ENCODE data around the gene PID1.
A peak's percentile ranks its signal among the peaks of the same experiment; 100 is the strongest.
"Not testable (repeated sequence)": the region's sequence is repeated elsewhere in the genome, so short reads cannot be mapped to it uniquely, and the experiment has no call there.

Gene PID1

GRCh38 chr2:229111744-229112143 lies 159.3 kb downstream of the PID1 start:
- no peak for DNase-seq (ENCODE audit: low read depth, low spot score)

DNA sequence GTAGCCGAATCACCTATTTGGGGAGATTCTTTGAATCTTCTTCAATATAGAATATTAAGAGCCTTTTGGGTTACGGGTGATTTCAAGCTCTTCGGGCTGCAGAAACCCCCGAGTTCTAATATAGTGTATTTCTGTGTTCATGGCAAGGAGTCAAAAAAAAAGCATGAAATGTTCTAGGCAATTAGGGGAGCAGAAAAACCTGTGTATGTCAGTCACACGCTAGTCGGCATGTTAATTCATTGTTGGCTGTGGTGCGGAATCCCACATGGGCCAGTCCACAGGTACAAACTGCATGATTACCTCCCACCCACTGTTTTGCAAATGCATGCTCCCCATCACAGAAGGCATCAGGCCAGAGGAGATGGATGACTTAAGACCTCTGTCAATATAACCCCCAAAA lies 161.9 kb downstream of the PID1 start:
- DNase-seq (ENCODE audit: low read depth, low spot score), result no peak

DNA sequence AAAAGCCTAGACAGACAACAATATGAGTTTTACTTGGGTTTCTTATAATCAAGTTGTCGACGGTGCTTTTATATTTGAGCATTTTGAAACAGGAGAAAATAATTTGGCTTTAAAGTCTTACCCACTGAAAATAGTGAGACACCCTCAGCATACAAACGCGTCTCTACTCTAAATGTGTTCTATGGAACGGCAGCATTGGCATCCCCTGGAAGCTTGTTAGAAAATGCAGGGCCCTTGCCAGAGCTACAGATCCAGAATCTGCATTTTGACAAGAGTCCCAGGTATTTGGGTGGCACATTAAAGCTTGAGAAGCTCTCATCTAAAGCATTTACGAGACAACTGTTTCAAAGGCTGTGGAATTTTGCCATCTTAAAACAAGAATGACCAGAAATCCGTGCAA lies 163.5 kb downstream of the PID1 start:
- no peak for DNase-seq (ENCODE audit: low read depth, low spot score)

GRCh38 chr2:229104974-229105387 lies 166.1 kb downstream of the PID1 start:
- DNase-seq (ENCODE audit: low read depth, low spot score), result no peak

DNA sequence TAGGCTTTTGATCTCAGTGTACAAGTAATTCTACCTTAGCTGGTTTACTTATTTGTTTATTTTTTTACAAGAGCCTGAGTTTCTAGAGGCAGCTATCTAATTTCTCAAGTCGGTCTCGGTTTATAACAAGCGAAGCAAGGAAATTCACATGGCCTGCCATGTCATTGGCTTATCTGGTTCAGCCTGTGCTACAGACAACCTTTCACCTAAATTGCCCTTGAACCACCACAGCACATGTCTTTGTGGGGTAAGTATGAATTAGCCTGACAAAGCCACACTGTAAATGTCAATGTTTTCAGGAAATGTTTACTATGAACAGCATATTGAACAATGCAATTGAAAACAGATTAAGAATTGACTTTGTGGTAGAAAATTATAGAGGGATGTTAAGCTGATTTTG lies 167.1 kb downstream of the PID1 start:
- DNase-seq (ENCODE audit: low read depth, low spot score), result no peak

- no peak for DNase-seq (ENCODE audit: low read depth, low spot score)
Observed at GRCh38 chr2:229101314-229101713, 169.8 kb downstream of the PID1 start.

- DNase-seq (ENCODE audit: low read depth, low spot score), result no peak
Observed at GRCh38 chr2:229099231-229099630, 171.9 kb downstream of the PID1 start.

GRCh38 chr2:229098801-229099200 lies 172.3 kb downstream of the PID1 start:
- no peak for DNase-seq (ENCODE audit: low read depth, low spot score)

DNA sequence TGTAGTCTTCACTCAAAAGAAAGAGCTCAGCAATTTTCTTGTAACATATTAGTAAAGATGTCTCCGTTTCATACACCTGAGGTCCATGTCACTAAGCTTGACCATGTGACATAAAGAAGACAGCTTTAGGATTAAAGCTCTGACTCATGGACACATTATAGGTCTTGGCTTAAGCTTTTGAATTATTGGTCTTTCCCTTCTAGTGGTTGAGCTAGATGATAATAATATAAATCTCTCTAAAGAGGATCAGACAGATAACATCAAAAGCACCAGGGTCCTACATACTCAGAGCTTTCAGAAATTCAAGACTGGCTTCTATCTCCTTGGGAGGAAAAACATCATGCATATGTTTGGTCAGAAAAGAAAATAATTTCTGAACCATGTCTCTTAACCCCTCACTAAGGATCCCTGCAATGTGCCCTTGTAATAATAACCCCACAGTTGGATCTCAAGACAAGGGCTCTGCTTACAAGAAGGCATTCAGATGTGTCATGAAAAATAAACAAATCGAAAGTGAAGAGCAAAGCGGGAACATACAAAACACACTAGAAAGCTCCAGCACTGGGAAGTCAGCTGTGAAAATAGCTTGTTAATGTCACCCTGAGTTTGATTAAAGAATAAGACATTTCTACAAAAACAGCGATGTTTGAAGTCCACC lies 174.5 kb downstream of the PID1 start:
- DNase-seq (ENCODE audit: low read depth, low spot score), result no peak

DNA sequence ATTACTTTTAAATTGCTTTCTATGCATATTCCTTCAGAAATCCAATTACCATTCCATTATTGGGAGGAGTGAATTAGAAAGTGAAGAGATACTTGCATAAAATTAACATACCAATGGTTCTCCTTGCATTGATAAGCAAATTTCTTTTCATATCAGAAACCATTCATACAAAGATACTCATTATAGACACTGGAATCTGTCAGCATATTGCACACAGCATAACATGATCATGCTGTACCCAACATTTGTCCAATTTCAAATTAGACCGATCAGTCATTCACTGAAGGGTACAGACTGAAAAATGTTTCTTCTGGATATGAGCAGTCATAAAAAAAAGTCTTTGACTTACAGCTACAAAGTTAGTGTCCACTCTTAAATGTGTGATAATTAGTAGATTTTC lies 175.6 kb downstream of the PID1 start:
- no peak for DNase-seq (ENCODE audit: low read depth, low spot score)

- no peak for DNase-seq (ENCODE audit: low read depth, low spot score)
Observed at GRCh38 chr2:229090225-229090624, 180.9 kb downstream of the PID1 start.

- DNase-seq (ENCODE audit: low read depth, low spot score), result no peak
Observed at GRCh38 chr2:229089776-229090175, 181.3 kb downstream of the PID1 start.

- DNase-seq (ENCODE audit: low read depth, low spot score), result no peak
Observed at GRCh38 chr2:229088966-229089700, 182.0 kb downstream of the PID1 start.

GRCh38 chr2:229088517-229088913 lies 182.6 kb downstream of the PID1 start:
- no peak for DNase-seq (ENCODE audit: low read depth, low spot score)

- DNase-seq (ENCODE audit: low read depth, low spot score), result peak; percentile 3
Observed at GRCh38 chr2:229087843-229088516, 183.1 kb downstream of the PID1 start.

DNA sequence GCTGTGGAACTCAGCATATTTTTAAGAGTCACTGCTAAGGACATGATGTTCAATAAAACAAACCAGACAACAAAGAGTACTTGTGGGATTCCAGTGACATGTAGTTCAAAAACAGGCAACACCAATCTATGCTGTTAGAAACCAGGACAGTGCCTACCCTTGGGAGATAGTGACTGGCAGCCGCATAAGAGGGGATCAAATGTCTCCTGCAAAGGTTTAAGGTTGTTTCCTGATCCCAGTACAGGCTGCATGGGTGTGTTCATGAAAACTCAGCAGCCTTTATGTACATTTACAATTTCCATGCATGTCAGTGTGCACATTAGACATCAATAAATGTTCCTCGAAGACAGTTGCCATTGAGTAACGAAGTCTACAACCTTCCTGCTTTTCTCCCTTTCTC lies 183.8 kb downstream of the PID1 start:
- no peak for DNase-seq (ENCODE audit: low read depth, low spot score)

DNA sequence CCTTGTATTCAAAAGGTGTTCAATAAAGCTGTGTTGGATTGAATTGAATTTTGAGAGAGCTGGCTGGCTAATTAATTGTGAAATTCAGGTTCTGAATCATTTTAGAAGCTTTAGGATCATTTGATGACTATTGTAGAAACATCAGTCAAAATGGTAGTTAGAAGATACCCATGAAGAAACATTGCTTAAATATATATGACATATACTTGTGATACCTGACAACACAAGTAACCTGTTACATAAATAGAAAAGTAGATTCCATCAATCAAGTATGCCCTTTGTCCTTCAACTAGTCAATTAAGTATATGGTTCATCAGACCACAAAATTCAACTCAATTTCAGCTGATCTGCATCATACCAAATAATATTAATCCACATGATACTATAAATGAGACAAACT lies 185.6 kb downstream of the PID1 start:
- DNase-seq (ENCODE audit: low read depth, low spot score), result no peak

DNA sequence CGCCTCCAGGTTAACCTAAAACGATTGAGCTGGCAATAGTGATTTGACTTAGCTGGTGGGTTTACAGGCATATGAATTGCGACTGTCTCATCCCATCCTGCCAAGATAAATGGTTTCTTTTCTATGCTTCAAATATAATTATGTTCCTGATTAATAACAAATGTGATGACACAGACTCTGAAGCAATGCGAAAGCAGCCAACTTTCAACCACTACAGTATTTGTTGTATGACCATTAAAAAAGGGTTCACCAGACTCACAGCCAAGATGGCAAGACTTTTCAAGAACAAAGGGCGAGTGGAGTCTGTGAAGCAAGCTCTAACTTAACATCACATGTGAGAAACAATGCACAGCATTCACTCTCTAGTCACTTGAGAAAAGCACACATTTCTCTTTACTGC lies 186.6 kb downstream of the PID1 start:
- no peak for DNase-seq (ENCODE audit: low read depth, low spot score)

DNA sequence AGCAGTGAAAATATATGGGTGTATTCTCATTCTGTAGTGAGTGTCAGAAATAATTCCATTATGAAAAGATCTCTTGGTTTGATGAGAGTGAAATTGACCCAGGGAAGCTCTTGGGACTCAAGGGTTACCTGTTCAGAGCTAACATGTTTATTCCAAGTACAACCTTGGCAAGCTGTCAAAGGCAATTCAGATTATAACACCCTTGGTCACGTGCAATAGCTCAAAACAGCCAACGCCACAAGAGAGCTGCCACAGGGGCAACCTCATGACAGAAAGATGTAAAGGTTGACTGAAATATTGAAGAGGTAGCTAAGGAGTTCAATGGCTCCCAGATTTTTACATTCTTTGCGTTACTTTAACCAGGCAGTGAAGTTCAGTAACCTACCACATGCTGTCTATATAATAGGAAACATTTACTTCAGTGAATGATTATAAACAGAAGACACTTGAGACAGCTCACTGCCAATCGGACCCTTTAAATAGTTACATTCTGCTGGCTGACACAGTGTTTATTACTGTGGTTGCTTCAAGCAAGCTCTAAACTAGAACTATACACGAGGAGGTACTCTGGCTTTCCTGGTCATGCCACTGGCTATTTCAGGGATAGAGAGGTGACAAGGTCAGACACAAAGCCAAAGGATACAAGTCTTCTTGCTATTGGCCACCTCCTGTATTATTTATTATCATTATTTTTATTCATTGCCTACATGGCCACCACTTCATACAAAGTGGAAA lies 187.3 kb downstream of the PID1 start:
- DNase-seq (ENCODE audit: low read depth, low spot score), result no peak

- DNase-seq (ENCODE audit: low read depth, low spot score), result no peak
Observed at GRCh38 chr2:229081411-229081810, 189.7 kb downstream of the PID1 start.

DNA sequence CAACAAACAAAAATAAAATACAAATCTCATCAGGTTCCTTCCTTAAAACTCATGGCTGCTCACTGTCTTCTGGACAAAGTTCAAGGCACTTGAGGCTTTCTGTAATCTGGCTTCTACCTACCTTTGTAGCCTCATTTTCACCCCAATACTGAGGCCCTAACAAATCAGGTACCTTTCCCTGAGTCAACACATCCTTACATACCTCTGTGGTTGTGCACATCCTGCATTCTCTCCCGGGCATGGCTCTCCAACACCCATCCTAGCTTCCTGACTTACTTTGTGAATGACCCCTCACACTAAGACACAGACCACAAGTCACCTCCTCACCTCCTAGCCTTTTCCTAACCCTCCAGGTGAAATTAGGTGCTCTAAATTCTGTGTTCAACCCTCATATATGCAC lies 190.9 kb downstream of the PID1 start:
- no peak for DNase-seq (ENCODE audit: low read depth, low spot score)

- not testable (repeated sequence) for DNase-seq (ENCODE audit: low read depth, low spot score)
Observed at GRCh38 chr2:229076886-229077285, 194.2 kb downstream of the PID1 start.

Data from astrocyte of the hippocampus (primary cell).